Tibial artery (tissue), 4 donors: ENCODE measurements around the gene OXCT1.

Experiments used
- DNase-seq, 2 donors: peaks; one replicate each; pipeline ENCODE4 v3.0.0-alpha.2; 2019
- H3K27ac ChIP-seq, 2 donors: fragments of 200-600 bp; sonication (generic) in 1 of 2; 1 replicate in 1 of 2; 2 replicates in 1 of 2; pipeline ENCODE4 v1.5.1; 2018 to 2019; ENCODE audit warnings: mild to moderate bottlenecking in 1 of 2
- H3K27me3 ChIP-seq, 2 donors: fragments of 200-600 bp; sonication (generic) in 1 of 2; one replicate each; pipeline versions ENCODE4 v1.5.1 to v1.6.0; 2016 to 2019
- H3K36me3 ChIP-seq, 3 donors: fragments of 200-600 bp; sonication (generic) in 2 of 3; one replicate each; pipeline ENCODE4 v1.5.1; 2016 to 2019; ENCODE audit warnings: mild to moderate bottlenecking in 2 of 3
- H3K4me1 ChIP-seq, 4 donors: fragments of 200-600 bp; sonication (generic) in 2 of 4; 1 replicate in 3 of 4; 2 replicates in 1 of 4; pipeline ENCODE4 v1.5.1; 2016 to 2019
- H3K4me3 ChIP-seq, 2 donors: fragments of 200-600 bp; sonication (generic) in 1 of 2; 1 replicate in 1 of 2; 2 replicates in 1 of 2; pipeline ENCODE4 v1.5.1; 2018 to 2019; ENCODE audit warnings: mild to moderate bottlenecking in 2 of 2
- H3K9me3 ChIP-seq, 3 donors: fragments of 200-600 bp; sonication (generic) in 1 of 3; one replicate each; pipeline ENCODE4 v1.5.1; 2016 to 2019
- CTCF ChIP-seq, 2 experiments: fragments of 200-600 bp in 1 of 2; fragments of 450-650 bp in 1 of 2; IDR thresholded peaks; one replicate each; pipeline ENCODE4 v1.5.1; 2017 to 2019; ENCODE audit warnings: antibody characterized with exemption in 2 of 2, mild to moderate bottlenecking in 1 of 2, moderate library complexity in 1 of 2
- intact Hi-C: fragments of 100-400 bp; cut with DNase I; formaldehyde crosslinking; loops from one replicate; pipeline ENCODE4 v1.15.0; 2023; ENCODE audit warnings: low total_unique reads

The OXCT1 gene

GRCh38 chr5:41761663-41762062 is 108.6 kb downstream of the OXCT1 start:
- DNase-seq, result no peak
- Histone ChIP-seq H3K9me3 (no peaks in the 10 kb centered on the region), H3K36me3 (peaks cover 0 to 16% (median 14%) of the 10 kb centered on the region in 3 donors), H3K4me1 (peaks cover 0 to 36% (median 12%) of the 10 kb centered on the region in 4 donors), H3K4me3 (no peak overlapping the region), H3K27me3 (no peaks in the 10 kb centered on the region), H3K27ac (no peak overlapping the region)
- intact Hi-C loops, result no loop called here
- no peak for TF ChIP-seq CTCF (IDR thresholded peaks at IDR 0.05)

- Histone ChIP-seq H3K9me3 (no peaks in the 10 kb centered on the region), H3K4me1 (no peaks in the 10 kb centered on the region), H3K27me3 (no peaks in the 10 kb centered on the region), H3K27ac (no peak overlapping the region), H3K36me3 (peaks cover 0 to 15% (median 14%) of the 10 kb centered on the region in 3 donors), H3K4me3 (no peak overlapping the region)
- no peak for DNase-seq
- no peak for TF ChIP-seq CTCF (IDR thresholded peaks at IDR 0.05)
- intact Hi-C loops, result no loop called here
Observed at GRCh38 chr5:41755705-41756104, 114.5 kb downstream of the OXCT1 start.

GRCh38 chr5:41754857-41755256 is 115.4 kb downstream of the OXCT1 start:
- no peak for TF ChIP-seq CTCF (IDR thresholded peaks at IDR 0.05)
- no peak overlapping the region for H3K27ac ChIP-seq
- no peaks in the 10 kb centered on the region for H3K27me3 ChIP-seq
- no peak overlapping the region for H3K4me3 ChIP-seq
- peaks cover 0 to 14% (median 7%) of the 10 kb centered on the region in 3 donors for H3K36me3 ChIP-seq
- H3K9me3 ChIP-seq, result no peaks in the 10 kb centered on the region
- no peak for DNase-seq
- no peaks in the 10 kb centered on the region for H3K4me1 ChIP-seq
- intact Hi-C loops, result no loop called here

GRCh38 chr5:41751867-41752266 is 118.4 kb downstream of the OXCT1 start:
- H3K27ac ChIP-seq, result no peak overlapping the region

GRCh38 chr5:41748631-41749030 is 121.6 kb downstream of the OXCT1 start:
- Histone ChIP-seq H3K27ac (no peak overlapping the region), H3K27me3 (no peaks in the 10 kb centered on the region), H3K36me3 (peaks cover 0 to 13% (median 0%) of the 10 kb centered on the region in 3 donors), H3K9me3 (no peaks in the 10 kb centered on the region), H3K4me3 (no peak overlapping the region), H3K4me1 (peaks cover 0 to 13% (median 4%) of the 10 kb centered on the region in 4 donors)
- TF ChIP-seq CTCF (IDR thresholded peaks at IDR 0.05), result no peak
- DNase-seq, result no peak
- intact Hi-C loops, result no loop called here

More at GRCh38 chr5:41751867-41752266, 118.4 kb downstream of the OXCT1 start:
- Histone ChIP-seq H3K36me3 (peaks cover 0 to 1% (median 0%) of the 10 kb centered on the region in 3 donors), H3K27me3 (no peaks in the 10 kb centered on the region), H3K4me3 (no peak overlapping the region), H3K9me3 (no peaks in the 10 kb centered on the region), H3K4me1 (peaks cover 0 to 13% (median 4%) of the 10 kb centered on the region in 4 donors)
- intact Hi-C loops, result no loop called here
- DNase-seq, result no peak
- TF ChIP-seq CTCF (IDR thresholded peaks at IDR 0.05), result no peak

GRCh38 chr5:41747708-41748107 is 122.5 kb downstream of the OXCT1 start:
- DNase-seq, result no peak
- peaks cover 0 to 13% (median 0%) of the 10 kb centered on the region in 3 donors for H3K36me3 ChIP-seq
- TF ChIP-seq CTCF (IDR thresholded peaks at IDR 0.05), result no peak

More at GRCh38 chr5:41747708-41748107, 122.5 kb downstream of the OXCT1 start:
- H3K27me3 ChIP-seq, result no peaks in the 10 kb centered on the region
- no peak overlapping the region for H3K4me3 ChIP-seq
- H3K4me1 ChIP-seq, result peaks cover 0 to 13% (median 4%) of the 10 kb centered on the region in 4 donors
- intact Hi-C loops, result no loop called here
- H3K9me3 ChIP-seq, result no peaks in the 10 kb centered on the region
- H3K27ac ChIP-seq, result no peak overlapping the region
